ENCODE results near the gene DYNC1LI1. TPM values are rescaled to one million over a fixed set of nuclear protein-coding genes. Genes with fewer than 3 reads are reported as not detected.

Gene DYNC1LI1
- total RNA-seq, 1 experiment from 2014 or later, result 56.2 TPM

- no peak overlapping the region for H3K9ac ChIP-seq (ENCODE audit: extremely low read depth, insufficient read length, low read length)
- H3K4ac ChIP-seq (ENCODE audit: low read depth, low read length), result no peak overlapping the region
- no peak for DNase-seq
- no peaks in the 10 kb centered on the region for H3K79me1 ChIP-seq (ENCODE audit: insufficient read depth, low read depth, low read length, poor library complexity, severe bottlenecking)
- H3K23me2 ChIP-seq (ENCODE audit: insufficient read length, low read depth, low read length, poor library complexity, severe bottlenecking), result no peaks in the 10 kb centered on the region
- H3K9me3 ChIP-seq (ENCODE audit: control insufficient read depth, low read depth, low read length), result no peaks in the 10 kb centered on the region
- H3K27me3 ChIP-seq (ENCODE audit: insufficient read depth, low read length), result no peaks in the 10 kb centered on the region
- no peak overlapping the region for H2AK5ac ChIP-seq (ENCODE audit: insufficient read length, low read length)
- H3K4me1 ChIP-seq (ENCODE audit: insufficient read depth, low read length), result peaks cover 4% of the 10 kb centered on the region; the same call in 1 of the 2 replicates
- no peak overlapping the region for H3K56ac ChIP-seq (ENCODE audit: insufficient read length, low read depth, low read length)
- H2BK5ac ChIP-seq (ENCODE audit: insufficient read length, low read length), result no peak overlapping the region
- no peaks in the 10 kb centered on the region; a peak in 1 of 5 replicates for H3K9me3 Mint-ChIP-seq
- H2BK12ac ChIP-seq (ENCODE audit: insufficient read length, low read depth, low read length), result no peak overlapping the region
- no peaks in the 10 kb centered on the region; the same call in 1 of the 2 replicates for H3K27me3 Mint-ChIP-seq (ENCODE audit: low read depth)
- H3K4me2 ChIP-seq (ENCODE audit: insufficient read depth, insufficient read length, low read length), result no peak overlapping the region
- no peak overlapping the region for H2BK120ac ChIP-seq (ENCODE audit: low read depth, low read length, poor library complexity, severe bottlenecking)
- no peak overlapping the region for H3T11ph ChIP-seq (ENCODE audit: low read length)
- no CpG with 5 or more reads among the region's 2 CpGs for WGBS (ENCODE audit: extremely low coverage, insufficient read length, low lambda C conversion rate)
- peaks cover 20 to 30% of the 10 kb centered on the region in 2 experiments for H3K4me1 Mint-ChIP-seq
- no peak overlapping the region for H3K27ac Mint-ChIP-seq
- no peak overlapping the region for H3K27ac ChIP-seq (ENCODE audit: insufficient read length, low read depth, low read length)
- peaks cover 2% of the 10 kb centered on the region for H4K20me1 ChIP-seq (ENCODE audit: control insufficient read depth, insufficient read depth, insufficient read length)
- H3K18ac ChIP-seq (ENCODE audit: insufficient read length, low read depth, low read length), result no peak overlapping the region
- H2BK20ac ChIP-seq (ENCODE audit: low read depth, low read length, poor library complexity, severe bottlenecking), result no peak overlapping the region
- TF ChIP-seq CTCF (conservative IDR thresholded peaks at IDR 0.05), result no peak
- H4K91ac ChIP-seq (ENCODE audit: insufficient read length, low read depth, low read length), result no peak overlapping the region
- H2BK15ac ChIP-seq (ENCODE audit: low read depth, low read length), result no peak overlapping the region
- H3K14ac ChIP-seq (ENCODE audit: insufficient read depth, low read length), result no peak overlapping the region
- H3K36me3 Mint-ChIP-seq (ENCODE audit: insufficient read depth in 1 of 3, low read depth in 3 of 3), result peaks cover 3 to 8% (median 5%) of the 10 kb centered on the region in 3 experiments; a peak in 4 of 7 replicates
- H4K8ac ChIP-seq (replicated peaks; ENCODE audit: insufficient read length, low read depth, low read length), result no peak overlapping the region
- no peak overlapping the region for H3K23ac ChIP-seq (ENCODE audit: insufficient read length, low read depth, low read length)
- H4K5ac ChIP-seq (ENCODE audit: insufficient read length, low read depth, low read length), result no peak overlapping the region
- no peak overlapping the region; a peak in 1 of 5 replicates for H3K4me3 Mint-ChIP-seq
- no peaks in the 10 kb centered on the region; the same call in 1 of the 2 replicates for H3K79me2 ChIP-seq (ENCODE audit: insufficient read depth, low read length)
- no peak overlapping the region for H2AFZ ChIP-seq (ENCODE audit: low read length)
Observed at GRCh38 chr3:32500231-32500630, 70.4 kb downstream of the DYNC1LI1 start.

All from H9 (cell line).